Mucosa of descending colon (tissue), 3 donors: ENCODE data around the gene SLC17A9. TPM values are rescaled to one million over a fixed set of nuclear protein-coding genes. Genes with fewer than 3 reads are reported as not detected.

Experiments used
- ATAC-seq: fragments of 200-7000 bp; cut with Tn5 transposase; one replicate; pipeline ENCODE4 v1.9.1; 2020; ENCODE audit warnings: mild to moderate bottlenecking, moderate library complexity
- DNase-seq, 3 donors: peaks; one replicate each; pipeline ENCODE4 v3.0.0-alpha.2; 2020
- H3K36me3 ChIP-seq: fragments of 200-600 bp; one replicate; pipeline ENCODE4 v1.8.0; 2021; ENCODE audit warnings: low read depth, mild to moderate bottlenecking
- H3K4me1 ChIP-seq: fragments of 200-600 bp; one replicate; pipeline ENCODE4 v1.8.0; 2021; ENCODE audit warnings: low read depth, mild to moderate bottlenecking
- H3K4me3 ChIP-seq: fragments of 200-600 bp; one replicate; pipeline ENCODE4 v1.8.0; 2021; ENCODE audit warnings: mild to moderate bottlenecking
- H3K9me3 ChIP-seq: fragments of 200-600 bp; one replicate; pipeline ENCODE4 v1.8.0; 2021; ENCODE audit warnings: mild to moderate bottlenecking
- intact Hi-C, 2 donors: fragments of 100-400 bp; cut with DNase I in 1 of 2; cut with micrococcal nuclease in 1 of 2; formaldehyde crosslinking; loops; one replicate each; pipeline versions ENCODE4 v1.11.0 to v1.11.1; 2022; cut with DNase I, micrococcal nuclease
- total RNA-seq, 3 donors: library from RNA; stranded (reverse); fragmentation: NEBNext Ultra II Directional in 2 of 3; extraction: Animal tissue kit (Norgen Biotek cat#: 25700) in 2 of 3; gene quantifications; one replicate each; pipeline versions ENCODE4 v1.2.1 to v1.2.4, GENCODE V29; 2021 to 2023
- TF ChIP-seq, protein P1 (sequence below): fragments of 200-600 bp; IDR thresholded peaks from one replicate; pipeline ENCODE4 v1.8.0; 2022; ENCODE audit warnings: antibody characterized with exemption, mild to moderate bottlenecking
- donor health status: DM: no; HTN: no; CAD: no; lungs with moderate emphysema.
- donor health status: DM: no; HTN: no; CAD: no.
- donor health status: DM: no; HTN: yes; CAD: no.

SLC17A9 gene
- total RNA-seq, 3 donors from 2014 or later, result 4.8 to 22.2 (median 6.4) TPM

DNA sequence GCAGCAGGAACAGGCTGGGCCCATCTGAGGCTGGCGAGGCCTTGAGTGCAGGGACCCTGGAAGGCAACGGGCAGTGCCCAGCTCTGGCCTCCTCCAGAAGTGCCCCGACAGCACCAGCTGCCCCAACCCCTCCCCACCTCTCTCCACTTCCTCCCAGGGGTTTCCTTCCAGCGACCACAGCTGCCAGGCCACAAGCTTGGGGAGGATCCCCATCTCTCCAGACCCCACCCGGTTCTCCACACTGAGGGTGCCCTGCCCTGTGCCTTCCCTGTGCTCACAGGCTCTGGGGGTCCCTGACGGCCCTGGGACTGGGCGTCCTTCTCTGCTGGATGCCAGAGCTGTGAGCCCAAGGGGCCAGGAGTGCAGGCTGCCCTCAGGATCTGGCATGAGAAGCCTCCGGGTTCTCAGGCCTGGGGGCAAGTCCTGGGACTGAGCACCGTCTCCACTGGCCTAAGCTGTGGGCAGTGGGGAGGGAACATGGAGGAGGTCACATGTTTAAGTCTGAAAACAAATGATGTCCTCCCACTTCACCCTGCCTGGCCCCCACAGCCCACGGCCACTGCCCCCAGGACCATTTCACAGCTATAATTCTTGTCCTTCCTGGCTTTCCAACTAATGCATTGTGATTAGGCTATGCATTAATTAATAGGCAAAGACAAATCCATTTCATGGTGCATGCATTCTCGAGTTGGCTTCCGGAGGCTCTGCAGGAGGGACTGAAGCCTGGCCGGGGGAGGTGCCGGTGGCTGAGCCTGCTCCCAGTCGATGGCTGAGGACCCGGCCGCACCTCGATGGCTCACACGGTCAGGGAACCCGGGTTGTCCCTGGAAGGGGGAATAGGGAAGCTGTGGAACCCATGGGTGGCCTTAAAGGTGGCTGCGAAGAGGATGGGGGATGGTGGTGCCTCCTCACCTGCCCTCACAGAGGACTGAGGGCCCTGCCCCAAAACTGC lies 29.9 kb downstream of the SLC17A9 start:
- TF ChIP-seq, protein P1, sequence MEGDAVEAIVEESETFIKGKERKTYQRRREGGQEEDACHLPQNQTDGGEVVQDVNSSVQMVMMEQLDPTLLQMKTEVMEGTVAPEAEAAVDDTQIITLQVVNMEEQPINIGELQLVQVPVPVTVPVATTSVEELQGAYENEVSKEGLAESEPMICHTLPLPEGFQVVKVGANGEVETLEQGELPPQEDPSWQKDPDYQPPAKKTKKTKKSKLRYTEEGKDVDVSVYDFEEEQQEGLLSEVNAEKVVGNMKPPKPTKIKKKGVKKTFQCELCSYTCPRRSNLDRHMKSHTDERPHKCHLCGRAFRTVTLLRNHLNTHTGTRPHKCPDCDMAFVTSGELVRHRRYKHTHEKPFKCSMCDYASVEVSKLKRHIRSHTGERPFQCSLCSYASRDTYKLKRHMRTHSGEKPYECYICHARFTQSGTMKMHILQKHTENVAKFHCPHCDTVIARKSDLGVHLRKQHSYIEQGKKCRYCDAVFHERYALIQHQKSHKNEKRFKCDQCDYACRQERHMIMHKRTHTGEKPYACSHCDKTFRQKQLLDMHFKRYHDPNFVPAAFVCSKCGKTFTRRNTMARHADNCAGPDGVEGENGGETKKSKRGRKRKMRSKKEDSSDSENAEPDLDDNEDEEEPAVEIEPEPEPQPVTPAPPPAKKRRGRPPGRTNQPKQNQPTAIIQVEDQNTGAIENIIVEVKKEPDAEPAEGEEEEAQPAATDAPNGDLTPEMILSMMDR, result no peak

DNA sequence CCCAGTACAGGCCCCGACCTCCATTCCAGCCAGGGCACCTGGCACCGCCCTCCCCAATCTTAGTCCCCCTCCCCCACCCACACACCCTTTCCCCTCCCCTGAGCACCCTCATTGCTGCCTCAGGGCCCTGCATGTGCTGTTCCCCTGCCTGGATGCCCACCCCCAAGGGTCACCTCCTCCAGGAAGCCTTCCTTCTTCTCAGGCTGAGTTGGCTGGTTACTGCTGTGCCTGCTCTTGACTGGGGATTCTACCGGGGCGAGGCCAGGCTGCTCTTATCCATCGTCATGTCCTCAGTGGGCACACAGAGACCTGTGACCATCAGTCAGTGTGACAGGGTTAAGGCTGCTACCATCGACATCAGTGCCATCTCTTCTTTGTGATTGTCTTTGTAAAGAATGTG lies 30.7 kb downstream of the SLC17A9 start:
- no peak for DNase-seq
- Histone ChIP-seq H3K36me3 (no peaks in the 10 kb centered on the region), H3K4me1 (no peaks in the 10 kb centered on the region), H3K9me3 (no peaks in the 10 kb centered on the region), H3K4me3 (no peak overlapping the region)
- no peak for ATAC-seq
- TF ChIP-seq, protein P1, result no peak
- intact Hi-C loops, result no loop called here

More for the DNA sequence above, 29.9 kb downstream of the SLC17A9 start:
- intact Hi-C loops, result no loop called here
- ATAC-seq (no peak), DNase-seq (no peak)
- Histone ChIP-seq H3K9me3 (no peaks in the 10 kb centered on the region), H3K4me3 (no peak overlapping the region), H3K4me1 (no peaks in the 10 kb centered on the region), H3K36me3 (no peaks in the 10 kb centered on the region)

DNA sequence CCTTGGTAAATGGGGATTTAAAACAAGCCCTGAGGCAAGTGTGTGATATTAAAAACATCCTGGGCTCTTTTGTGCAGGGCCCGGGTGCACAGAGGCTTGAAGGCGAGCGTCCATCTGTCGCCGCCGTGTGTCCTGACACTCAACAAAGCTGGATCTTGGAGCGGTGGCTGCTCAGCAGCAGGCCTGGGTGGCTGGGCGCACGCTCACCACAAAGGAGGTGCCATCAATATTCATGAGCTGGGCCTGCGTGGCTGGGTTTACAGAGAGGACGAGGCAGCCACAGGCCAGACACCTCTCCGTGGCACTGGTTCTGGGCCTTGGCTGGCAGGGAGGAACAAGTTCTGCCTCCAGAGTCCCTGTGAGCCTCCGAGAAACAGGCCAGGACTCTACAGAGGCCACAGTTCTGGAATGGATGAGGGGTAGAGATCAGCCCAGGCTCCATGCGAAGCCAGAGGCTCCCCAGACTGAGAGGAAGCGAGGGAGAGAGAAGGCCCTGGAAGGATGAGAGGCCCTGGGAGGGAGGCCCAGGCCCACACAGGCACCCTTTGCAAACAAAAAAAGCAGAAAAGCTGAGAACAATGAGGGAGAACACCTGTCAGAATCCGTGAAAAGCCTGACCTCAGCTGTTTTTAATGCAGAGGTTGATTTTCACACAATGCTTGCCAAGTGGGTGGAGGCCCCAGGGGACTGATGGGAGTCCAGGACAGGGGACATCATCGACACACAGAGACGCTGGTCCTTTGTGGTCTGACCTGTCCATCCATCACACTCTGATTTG lies 32.3 kb downstream of the SLC17A9 start:
- DNase-seq (no peak), ATAC-seq (no peak)
- Histone ChIP-seq H3K4me1 (no peaks in the 10 kb centered on the region), H3K4me3 (no peak overlapping the region), H3K9me3 (no peaks in the 10 kb centered on the region), H3K36me3 (no peaks in the 10 kb centered on the region)
- TF ChIP-seq, protein P1, result no peak
- intact Hi-C loops, result no loop called here

DNA sequence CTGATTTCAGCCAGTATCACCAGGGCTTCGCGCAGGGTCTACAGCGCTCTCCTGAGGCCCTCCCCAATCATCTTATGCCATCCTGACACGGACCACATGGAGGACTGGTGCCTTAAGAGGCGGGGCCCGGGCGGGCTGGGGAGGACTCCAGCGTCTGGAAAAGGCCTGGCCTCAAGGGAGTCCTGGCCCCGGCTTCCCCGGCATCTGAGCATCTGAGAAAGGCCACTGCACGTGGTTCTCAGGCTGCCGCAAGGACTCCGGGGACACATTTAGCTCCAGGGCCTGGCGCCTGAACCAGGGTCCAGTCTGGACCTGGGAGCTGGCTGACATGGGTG lies 32.9 kb downstream of the SLC17A9 start:
- TF ChIP-seq, protein P1, result no peak
- no peak for ATAC-seq

DNA sequence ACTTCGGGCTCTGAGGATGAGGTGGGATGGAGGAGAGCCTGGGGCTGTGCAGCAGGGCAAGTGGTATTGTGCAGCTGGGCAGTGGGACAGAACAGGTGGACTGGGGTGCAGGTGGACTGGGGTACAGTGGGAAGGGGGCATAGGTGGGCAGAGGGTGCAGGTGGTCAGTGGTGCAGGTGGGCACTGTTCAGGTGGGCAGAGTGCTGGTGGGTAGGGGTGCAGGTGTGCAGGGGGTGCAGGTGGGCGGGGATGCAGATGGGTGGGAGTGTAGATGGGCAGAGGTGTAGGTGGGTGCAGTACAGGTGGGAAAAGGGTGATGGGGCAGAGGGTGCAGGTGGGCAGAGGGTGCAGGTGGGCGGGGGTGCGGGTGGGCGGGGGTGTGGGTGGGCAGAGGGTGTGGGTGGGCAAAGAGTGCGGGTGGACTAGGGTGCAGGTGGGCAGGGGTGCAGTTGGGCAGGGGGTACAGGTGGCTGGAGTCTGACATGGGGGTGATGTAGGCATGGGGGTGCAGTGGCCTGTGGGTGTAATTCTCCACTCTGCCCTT lies 33.8 kb downstream of the SLC17A9 start:
- Histone ChIP-seq H3K4me3 (no peak overlapping the region), H3K4me1 (no peaks in the 10 kb centered on the region), H3K9me3 (no peaks in the 10 kb centered on the region), H3K36me3 (no peaks in the 10 kb centered on the region)
- no peak for DNase-seq
- TF ChIP-seq, protein P1, result no peak
- no peak for ATAC-seq
- intact Hi-C loops, result no loop called here

More for the DNA sequence above, 32.9 kb downstream of the SLC17A9 start:
- Histone ChIP-seq H3K36me3 (no peaks in the 10 kb centered on the region), H3K4me3 (no peak overlapping the region), H3K4me1 (no peaks in the 10 kb centered on the region), H3K9me3 (no peaks in the 10 kb centered on the region)
- intact Hi-C loops, result no loop called here
- DNase-seq, result no peak
